NCI-H2196 (cell line): Measurements from ENCODE around the gene CALR.
A peak's percentile ranks its signal among the peaks of the same experiment; 100 is the strongest.
"Not testable (repeated sequence)": the region's sequence is repeated elsewhere in the genome, so short reads cannot be mapped to it uniquely, and the experiment has no call there.

ENCODE experiments used
- DNase-seq: peaks from one replicate; lab custom pipeline; 2025; ENCODE audit not compliant: unreplicated experiment; lab: John Stamatoyannopoulos, UW

CALR gene

GRCh38 chr19:12933287-12934072 lies 4.9 kb upstream of the CALR start, which contains the start of gene FARSA:
Gene FARSA (minus strand): TSS chr19:12933711. CDS start chr19:12933696, 15 bp downstream.
- DNase-seq = peak; percentile 92

- DNase-seq = no peak
These were observed 3.3 kb upstream of the CALR start for GRCh38 chr19:12935071-12935470.

GRCh38 chr19:12936582-12936981 lies 1.8 kb upstream of the CALR start:
- peak; percentile 40 for DNase-seq

- peak; percentile 50 for DNase-seq
These were observed 1.1 kb upstream of the CALR start for GRCh38 chr19:12937093-12937926.

GRCh38 chr19:12938779-12939601 lies 581 bp downstream of the CALR start:
- no peak for DNase-seq

GRCh38 chr19:12939975-12940423 lies 1.6 kb downstream of the CALR start:
- no peak for DNase-seq

GRCh38 chr19:12940897-12941296 lies 2.5 kb downstream of the CALR start:
- no peak for DNase-seq

- DNase-seq = no peak
These were observed 5.1 kb downstream of the CALR start for GRCh38 chr19:12943437-12944044.

GRCh38 chr19:12944104-12944674 lies 5.8 kb downstream of the CALR start:
- DNase-seq = no peak

- peak; percentile 99 for DNase-seq
These were observed 7.2 kb downstream of the CALR start, which contains the start of gene RAD23A for GRCh38 chr19:12945479-12946091. Gene RAD23A (plus strand): TSS chr19:12945862. CDS start chr19:12945949, 87 bp downstream.

- DNase-seq = peak; percentile 46
These were observed 7.8 kb downstream of the CALR start for GRCh38 chr19:12946092-12946721.

- no peak for DNase-seq
These were observed 8.5 kb downstream of the CALR start for GRCh38 chr19:12946731-12947496.

GRCh38 chr19:12947702-12948611 lies 9.5 kb downstream of the CALR start:
- DNase-seq = no peak

- no peak for DNase-seq
These were observed 10.4 kb downstream of the CALR start for GRCh38 chr19:12948612-12949362.

GRCh38 chr19:12949363-12950283 lies 11.2 kb downstream of the CALR start:
- no peak for DNase-seq

- not testable (repeated sequence) for DNase-seq
These were observed 13.6 kb downstream of the CALR start for GRCh38 chr19:12952050-12952449.
